Keratinocyte (primary cell): ENCODE measurements around the gene COL1A2.

Source experiments
- CTCF ChIP-seq, 3 experiments: IDR thresholded peaks in 1 of 3; conservative IDR thresholded peaks in 1 of 3; optimal IDR thresholded peaks in 1 of 3; 2 replicates in 2 of 3; 3 replicates in 1 of 3; pipeline versions ENCODE3 to v1.5.1; 2011; ENCODE audit warnings: low read length in 3 of 3, mild to moderate bottlenecking in 3 of 3, moderate library complexity in 2 of 3, control low read depth in 1 of 3, inconsistent platforms in 1 of 3; ENCODE audit not compliant: insufficient read depth in 2 of 3; ENCODE audit errors: extremely low read depth in 1 of 3
- EZH2 ChIP-seq: IDR thresholded peaks from one replicate; pipeline ENCODE4 v1.6.1; 2012; ENCODE audit warnings: inconsistent platforms, mild to moderate bottlenecking, low read length, moderate library complexity

DNA sequence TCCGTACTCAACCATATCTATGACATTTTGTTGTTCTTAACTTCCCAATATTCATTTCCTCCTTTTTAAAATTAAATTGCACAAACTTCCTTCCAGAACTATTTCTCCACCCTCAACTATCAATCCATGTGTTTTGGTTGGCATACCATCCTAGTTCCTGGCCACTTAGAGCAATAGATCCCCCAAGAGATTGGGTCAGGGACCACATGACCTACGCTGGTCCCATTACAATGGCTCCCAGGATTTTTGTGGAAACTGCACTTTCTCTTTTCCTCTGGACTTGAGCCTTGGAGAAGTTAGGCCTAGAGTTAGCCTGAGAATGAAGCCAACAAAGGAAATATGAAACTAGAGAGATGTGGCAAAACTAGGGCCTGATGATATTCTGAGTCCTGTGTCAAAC, 59.2 kb downstream of the COL1A2 start:
- no peak for TF ChIP-seq CTCF (optimal IDR thresholded peaks at IDR 0.05 in 1 of 3, IDR thresholded peaks at IDR 0.05 in 1 of 3, conservative IDR thresholded peaks at IDR 0.05 in 1 of 3; ENCODE audit: extremely low read depth in 1 of 3, insufficient read depth in 2 of 3, low read length in 3 of 3)
- TF ChIP-seq EZH2 = no peak
